NCI-H226 (cell line): ENCODE measurements around the gene UNCX.
"Not testable (repeated sequence)": the region's sequence is repeated elsewhere in the genome, so short reads cannot be mapped to it uniquely, and the experiment has no call there.

Experiments used
- DNase-seq: peaks from one replicate; pipeline ENCODE4 v3.0.0-alpha.2; 2015

The UNCX gene

GRCh38 chr7:1279041-1279440, 46.4 kb downstream of the UNCX start:
- no peak for DNase-seq

- not testable (repeated sequence) for DNase-seq
Measured at GRCh38 chr7:1279895-1280294, 47.2 kb downstream of the UNCX start.

GRCh38 chr7:1281068-1281467, 48.4 kb downstream of the UNCX start:
- DNase-seq = no peak

GRCh38 chr7:1282679-1283078, 50.0 kb downstream of the UNCX start:
- DNase-seq = no peak

GRCh38 chr7:1283337-1283736, 50.7 kb downstream of the UNCX start:
- DNase-seq = no peak

GRCh38 chr7:1283941-1284742, 51.5 kb downstream of the UNCX start:
- no peak for DNase-seq

- no peak for DNase-seq
Measured at GRCh38 chr7:1284743-1285458, 52.2 kb downstream of the UNCX start.

- no peak for DNase-seq
Measured at GRCh38 chr7:1285556-1286301, 53.1 kb downstream of the UNCX start.
